GM12873 (cell line): ENCODE results near the gene ZNF287.

Experiments used
- TF ChIP-seq, protein P1 (sequence below): IDR thresholded peaks from 2 replicates; pipeline ENCODE4 v1.5.1; 2012; ENCODE audit warnings: low read depth, mild to moderate bottlenecking, moderate library complexity, low read length, control low read depth; ENCODE audit not compliant: insufficient read depth; ENCODE audit errors: missing control alignments

Gene ZNF287

GRCh38 chr17:16584273-16584995 lies 15.4 kb upstream of the ZNF287 start:
- TF ChIP-seq, protein P1, sequence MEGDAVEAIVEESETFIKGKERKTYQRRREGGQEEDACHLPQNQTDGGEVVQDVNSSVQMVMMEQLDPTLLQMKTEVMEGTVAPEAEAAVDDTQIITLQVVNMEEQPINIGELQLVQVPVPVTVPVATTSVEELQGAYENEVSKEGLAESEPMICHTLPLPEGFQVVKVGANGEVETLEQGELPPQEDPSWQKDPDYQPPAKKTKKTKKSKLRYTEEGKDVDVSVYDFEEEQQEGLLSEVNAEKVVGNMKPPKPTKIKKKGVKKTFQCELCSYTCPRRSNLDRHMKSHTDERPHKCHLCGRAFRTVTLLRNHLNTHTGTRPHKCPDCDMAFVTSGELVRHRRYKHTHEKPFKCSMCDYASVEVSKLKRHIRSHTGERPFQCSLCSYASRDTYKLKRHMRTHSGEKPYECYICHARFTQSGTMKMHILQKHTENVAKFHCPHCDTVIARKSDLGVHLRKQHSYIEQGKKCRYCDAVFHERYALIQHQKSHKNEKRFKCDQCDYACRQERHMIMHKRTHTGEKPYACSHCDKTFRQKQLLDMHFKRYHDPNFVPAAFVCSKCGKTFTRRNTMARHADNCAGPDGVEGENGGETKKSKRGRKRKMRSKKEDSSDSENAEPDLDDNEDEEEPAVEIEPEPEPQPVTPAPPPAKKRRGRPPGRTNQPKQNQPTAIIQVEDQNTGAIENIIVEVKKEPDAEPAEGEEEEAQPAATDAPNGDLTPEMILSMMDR: peak; percentile 76

DNA sequence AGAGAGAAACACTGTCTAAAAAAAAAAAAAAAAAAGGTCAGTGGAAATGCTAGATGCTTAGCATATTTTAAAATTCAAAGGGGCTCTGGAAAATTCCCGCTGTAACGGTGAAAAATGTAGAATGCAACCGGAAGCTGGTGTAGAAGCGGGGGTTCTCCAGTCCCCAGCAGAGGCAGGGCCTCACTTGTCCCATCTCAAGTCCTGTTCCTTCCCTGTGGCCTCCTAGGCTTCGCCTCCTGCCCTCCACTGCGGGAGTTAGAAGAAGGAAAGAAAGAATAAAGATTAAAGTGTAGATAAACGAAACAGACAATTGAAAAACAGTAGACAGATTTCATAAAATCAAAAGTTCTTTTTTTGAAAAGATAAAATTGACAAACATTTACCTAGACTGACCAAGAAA lies 14.8 kb upstream of the ZNF287 start:
- TF ChIP-seq, protein P1: no peak

GRCh38 chr17:16573466-16573865 lies 4.5 kb upstream of the ZNF287 start:
- TF ChIP-seq, protein P1: no peak

- TF ChIP-seq, protein P1: no peak
Measured at GRCh38 chr17:16569358-16569712, 331 bp upstream of the ZNF287 start.

DNA sequence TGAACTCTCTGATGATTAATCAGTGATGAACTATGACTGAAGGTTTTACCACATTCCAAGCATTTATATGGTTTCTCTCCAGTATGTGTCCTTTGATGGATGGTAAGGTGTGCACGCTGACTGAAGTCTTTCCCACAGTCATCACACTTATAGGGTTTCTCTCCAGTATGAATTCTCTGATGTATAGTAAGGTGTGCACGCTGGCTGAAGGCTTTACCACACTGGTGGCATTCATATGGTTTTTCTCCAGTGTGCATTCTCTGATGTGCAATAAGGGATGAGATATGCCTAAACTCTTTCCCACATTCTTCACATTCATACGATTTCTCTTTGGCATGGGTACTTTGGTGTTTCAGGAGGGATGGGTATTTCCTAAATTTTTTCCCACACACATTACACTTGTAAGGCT lies 16.4 kb downstream of the ZNF287 start:
- TF ChIP-seq, protein P1: no peak

DNA sequence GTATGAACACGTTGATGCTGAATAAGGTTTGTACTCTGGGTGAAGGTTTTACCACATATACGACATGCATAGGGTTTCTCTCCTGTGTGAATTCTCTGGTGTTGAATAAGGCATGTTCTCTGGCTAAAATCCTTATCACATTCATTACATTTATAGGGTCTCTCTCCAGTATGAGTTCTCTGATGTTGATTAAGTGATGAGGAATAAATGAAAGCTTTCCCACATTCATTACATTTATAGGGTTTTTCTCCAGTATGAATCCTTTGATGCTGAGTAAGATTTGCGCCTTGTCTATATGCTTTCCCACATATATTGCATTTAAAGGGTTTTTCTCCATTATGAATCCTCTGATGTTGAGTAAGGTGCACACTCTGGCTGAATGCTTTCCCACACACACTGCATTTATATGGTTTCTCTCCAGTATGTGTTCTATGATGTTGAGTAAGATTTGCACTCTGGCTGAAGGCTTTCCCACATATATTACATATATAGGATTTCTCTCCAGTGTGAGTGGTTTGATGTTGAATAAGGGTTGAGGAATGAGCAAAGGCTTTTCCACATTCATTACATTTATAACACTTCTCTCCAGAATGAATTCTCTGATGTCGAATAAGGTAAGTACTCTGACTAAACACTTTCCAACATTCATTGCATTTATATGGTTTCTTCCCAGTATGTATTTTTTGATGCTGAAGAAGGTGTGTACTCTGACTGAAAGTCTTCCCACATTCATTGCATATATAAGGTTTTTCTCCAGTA lies 16.9 kb downstream of the ZNF287 start:
- TF ChIP-seq, protein P1: no peak

DNA sequence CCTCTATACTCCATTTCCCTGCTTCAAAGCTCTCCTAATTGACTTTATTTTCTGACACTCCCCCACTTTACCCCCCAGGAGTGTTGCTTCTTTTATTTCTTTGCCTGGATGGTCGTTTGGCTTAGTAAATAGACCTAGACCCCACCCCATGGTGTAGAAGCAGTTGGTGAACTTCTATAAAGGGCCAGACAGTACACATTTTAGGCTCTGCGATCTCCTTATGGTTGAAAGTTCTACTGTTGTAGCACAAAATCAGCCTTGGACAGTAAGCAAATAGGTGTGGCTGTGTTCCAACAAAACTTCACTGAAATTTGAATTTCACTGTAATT lies 31.9 kb downstream of the ZNF287 start:
- TF ChIP-seq, protein P1: no peak
